H1 (cell line): ENCODE results near the gene PDE1C. TPM values are rescaled to one million over a fixed set of nuclear protein-coding genes. Genes with fewer than 3 reads are reported as not detected.

ENCODE experiments used
- CTCF ChIA-PET: fragments of 300-600 bp; sonication (Branson Sonifier 250); formaldehyde crosslinking; loops from one replicate; lab custom pipeline; 2021; ENCODE audit not compliant: partially characterized antibody; lab: Charles Lee
- POLR2A ChIA-PET: fragments of 300-600 bp; sonication (Branson Sonifier 250); formaldehyde crosslinking; loops from one replicate; lab custom pipeline; 2021; ENCODE audit warnings: inconsistent platforms; ENCODE audit not compliant: partially characterized antibody; lab: Charles Lee
- DNase-seq, 2 experiments: peaks; one replicate each; pipeline versions ENCODE4 v3.0.0 to v3.0.0-alpha.2; 2010 to 2022; ENCODE audit warnings: low spot score in 2 of 2, low read depth in 1 of 2, mixed read lengths in 1 of 2
- FAIRE-seq: peaks from 2 replicates; lab custom pipeline; 2011; peaks lifted over from hg19 to GRCh38; lab: Jason Lieb, UNC
- H2AFZ ChIP-seq: 2 replicates; pipeline ENCODE4 v1.8.1; 2012; ENCODE audit warnings: low read length, inconsistent platforms
- H2AK5ac ChIP-seq: 2 replicates; pipeline ENCODE4 v1.6.1; 2013; ENCODE audit warnings: low read depth, low read length
- H2BK120ac ChIP-seq: replicated peaks from 2 replicates; pipeline ENCODE3; 2013; ENCODE audit warnings: low read depth, low read length, inconsistent platforms
- H2BK12ac ChIP-seq: 2 replicates; pipeline ENCODE4 v1.6.1; 2013; ENCODE audit warnings: low read depth, low read length
- H2BK15ac ChIP-seq: 2 replicates; pipeline ENCODE4 v1.6.1; 2013; ENCODE audit warnings: low read length
- H2BK20ac ChIP-seq: 2 replicates; pipeline ENCODE4 v1.6.1; 2013; ENCODE audit warnings: low read length
- H2BK5ac ChIP-seq: 2 replicates; pipeline ENCODE4 v1.6.1; 2013; ENCODE audit warnings: low read depth, low read length
- H3K14ac ChIP-seq: 2 replicates; pipeline ENCODE4 v1.6.1; 2013; ENCODE audit warnings: inconsistent platforms; ENCODE audit not compliant: insufficient read length
- H3K18ac ChIP-seq: 2 replicates; pipeline ENCODE4 v1.6.1; 2013; ENCODE audit warnings: low read length; ENCODE audit errors: extremely low read depth
- H3K23ac ChIP-seq: 2 replicates; pipeline ENCODE4 v1.6.1; 2013; ENCODE audit warnings: inconsistent platforms; ENCODE audit not compliant: insufficient read length
- H3K23me2 ChIP-seq: 2 replicates; pipeline ENCODE4 v1.6.1; 2013; ENCODE audit warnings: low read depth, low read length
- H3K27ac ChIP-seq: 2 replicates; pipeline ENCODE4 v1.6.1; 2011; ENCODE audit warnings: low read depth, low read length, inconsistent platforms
- H3K27me3 ChIP-seq, 4 experiments: replicated peaks in 1 of 4; 1 replicate in 1 of 4; 2 replicates in 3 of 4; pipeline versions ENCODE4 v1.6.1 to v1.8.1; 2011 to 2013; ENCODE audit warnings: low read length in 3 of 4, mild to moderate bottlenecking in 3 of 4, inconsistent platforms in 2 of 4, mixed read lengths in 2 of 4, moderate library complexity in 1 of 4; ENCODE audit not compliant: control insufficient read depth in 3 of 4, insufficient read depth in 3 of 4; ENCODE audit errors: extremely low read depth in 1 of 4
- H3K36me3 ChIP-seq, 4 experiments: 2 replicates each; pipeline versions ENCODE4 v1.6.1 to v1.8.1; 2011 to 2013; ENCODE audit warnings: mild to moderate bottlenecking in 4 of 4, low read length in 3 of 4, moderate library complexity in 2 of 4, control low read depth in 1 of 4, inconsistent platforms in 1 of 4; ENCODE audit not compliant: insufficient read depth in 4 of 4, control insufficient read depth in 2 of 4
- H3K4ac ChIP-seq: replicated peaks from 2 replicates; pipeline ENCODE3; 2013; ENCODE audit warnings: low read length, low read depth, mixed read lengths, inconsistent platforms; ENCODE audit not compliant: insufficient read length
- H3K4me1 ChIP-seq, 4 experiments: replicated peaks in 1 of 4; 1 replicate in 1 of 4; 2 replicates in 3 of 4; pipeline versions ENCODE4 v1.6.1 to v1.8.1; 2011 to 2013; ENCODE audit warnings: low read length in 3 of 4, inconsistent platforms in 2 of 4, mixed read lengths in 1 of 4; ENCODE audit not compliant: insufficient read depth in 4 of 4, control insufficient read depth in 3 of 4
- H3K4me2 ChIP-seq, 2 experiments: 2 replicates each; pipeline versions ENCODE4 v1.6.1 to v1.8.1; 2011 to 2013; ENCODE audit warnings: low read depth in 2 of 2, low read length in 2 of 2, control low read depth in 1 of 2, inconsistent platforms in 1 of 2, mild to moderate bottlenecking in 1 of 2; ENCODE audit not compliant: insufficient read depth in 1 of 2
- H3K4me3 ChIP-seq, 4 experiments: fragments of 200-600, 300-600 bp in 1 of 4; sonication (generic), shearing (Covaris generic), sonication (Bioruptor Twin) in 1 of 4; 2 replicates each; pipeline versions ENCODE4 v1.5.1 to v1.8.1; 2011 to 2016; ENCODE audit warnings: low read length in 4 of 4, low read depth in 3 of 4, control low read depth in 2 of 4, inconsistent platforms in 2 of 4, mild to moderate bottlenecking in 2 of 4, mixed read lengths in 1 of 4, moderate library complexity in 1 of 4; ENCODE audit not compliant: insufficient read depth in 2 of 4; ENCODE audit errors: extremely low read depth in 1 of 4
- H3K56ac ChIP-seq: replicated peaks from 2 replicates; pipeline ENCODE3; 2013; ENCODE audit warnings: low read depth, mild to moderate bottlenecking, mixed read lengths, low read length, inconsistent platforms; ENCODE audit not compliant: insufficient read length
- H3K79me1 ChIP-seq: 2 replicates; pipeline ENCODE4 v1.6.1; 2013; ENCODE audit warnings: low read depth, low read length, control low read depth
- H3K79me2 ChIP-seq, 2 experiments: 2 replicates each; pipeline versions ENCODE4 v1.6.1 to v1.8.1; 2012 to 2013; ENCODE audit warnings: low read length in 2 of 2, mild to moderate bottlenecking in 2 of 2, inconsistent platforms in 1 of 2; ENCODE audit not compliant: insufficient read depth in 2 of 2, control insufficient read depth in 1 of 2
- H3K9ac ChIP-seq, 4 experiments: replicated peaks in 1 of 4; 1 replicate in 1 of 4; 2 replicates in 3 of 4; pipeline versions ENCODE4 v1.6.1 to v1.8.1; 2011 to 2013; ENCODE audit warnings: low read depth in 3 of 4, low read length in 3 of 4, control low read depth in 2 of 4, mild to moderate bottlenecking in 2 of 4, moderate library complexity in 2 of 4, inconsistent platforms in 1 of 4; ENCODE audit errors: extremely low read depth in 1 of 4
- H3K9me3 ChIP-seq, 2 experiments: 2 replicates each; pipeline versions ENCODE4 v1.6.1 to v1.8.1; 2012 to 2013; ENCODE audit warnings: mild to moderate bottlenecking in 2 of 2, moderate library complexity in 2 of 2, control low read depth in 1 of 2, inconsistent platforms in 1 of 2, low read depth in 1 of 2, low read length in 1 of 2, mixed read lengths in 1 of 2; ENCODE audit not compliant: insufficient read depth in 2 of 2
- H4K20me1 ChIP-seq, 2 experiments: replicated peaks in 1 of 2; 2 replicates each; pipeline versions ENCODE3 to v1.8.1; 2011 to 2013; ENCODE audit warnings: inconsistent platforms in 2 of 2, low read length in 2 of 2, mild to moderate bottlenecking in 1 of 2; ENCODE audit not compliant: insufficient read depth in 2 of 2, control insufficient read depth in 1 of 2
- H4K5ac ChIP-seq: 2 replicates; pipeline ENCODE4 v1.6.1; 2013; ENCODE audit warnings: low read length, low read depth, mixed read lengths, inconsistent platforms; ENCODE audit not compliant: insufficient read length
- H4K8ac ChIP-seq: 2 replicates; pipeline ENCODE4 v1.8.0; 2013; ENCODE audit warnings: mild to moderate bottlenecking, moderate library complexity, low read length, inconsistent platforms; ENCODE audit not compliant: insufficient read depth; ENCODE audit errors: extremely low read depth
- H4K91ac ChIP-seq: replicated peaks from 2 replicates; pipeline ENCODE3; 2013; ENCODE audit warnings: low read length, mixed read lengths, inconsistent platforms; ENCODE audit not compliant: insufficient read length
- BCL11A ChIP-seq, 2 experiments: IDR thresholded peaks; one replicate each; pipeline ENCODE4 v1.6.1; 2011; ENCODE audit warnings: low read depth in 2 of 2, low read length in 2 of 2, mild to moderate bottlenecking in 2 of 2
- CEBPB ChIP-seq: IDR thresholded peaks from 2 replicates; pipeline ENCODE4 v1.6.1; 2012; ENCODE audit warnings: low read depth, low read length
- CHD1 ChIP-seq: IDR thresholded peaks from 2 replicates; pipeline ENCODE4 v1.6.1; 2012; ENCODE audit warnings: low read depth, low read length, improper control_type of control experiment
- CHD2 ChIP-seq: IDR thresholded peaks from 2 replicates; pipeline ENCODE4 v1.6.1; 2012; ENCODE audit warnings: low read length, improper control_type of control experiment
- FOSL1 ChIP-seq: IDR thresholded peaks from 2 replicates; pipeline ENCODE4 v1.6.1; 2011; ENCODE audit warnings: mild to moderate bottlenecking, low read depth, low read length, moderate library complexity; ENCODE audit not compliant: insufficient read depth
- JUN ChIP-seq: IDR thresholded peaks from 2 replicates; pipeline ENCODE4 v1.6.1; 2011; ENCODE audit warnings: low read depth, mild to moderate bottlenecking, improper control_type of control experiment, low read length
- NRF1 ChIP-seq: IDR thresholded peaks from 2 replicates; pipeline ENCODE4 v1.6.1; 2011; ENCODE audit warnings: mild to moderate bottlenecking, low read depth, low read length, improper control_type of control experiment
- POLR2AphosphoS5 ChIP-seq: IDR thresholded peaks from 2 replicates; pipeline ENCODE4 v1.6.1; 2011; ENCODE audit warnings: low read depth, low read length
- POU5F1 ChIP-seq: IDR thresholded peaks from 2 replicates; pipeline ENCODE4 v1.6.1; 2011; ENCODE audit warnings: low read depth, mild to moderate bottlenecking, low read length, moderate library complexity
- SIRT6 ChIP-seq: IDR thresholded peaks from one replicate; pipeline ENCODE4 v1.7.1; 2012; ENCODE audit warnings: low read length, inconsistent platforms
- SP1 ChIP-seq: IDR thresholded peaks from 2 replicates; pipeline ENCODE4 v1.6.1; 2011; ENCODE audit warnings: low read depth, low read length
- SP4 ChIP-seq: IDR thresholded peaks from 2 replicates; pipeline ENCODE4 v1.6.1; 2012; ENCODE audit warnings: low read length, inconsistent platforms
- SRF ChIP-seq: IDR thresholded peaks from 2 replicates; pipeline ENCODE4 v1.6.1; 2011; ENCODE audit warnings: mild to moderate bottlenecking, low read depth, low read length, moderate library complexity
- TAF7 ChIP-seq: optimal IDR thresholded peaks from 2 replicates; pipeline ENCODE3; 2011; ENCODE audit warnings: low read depth, mild to moderate bottlenecking, inconsistent platforms, low read length, moderate library complexity, borderline replicate concordance
- polyA plus RNA-seq, 7 experiments: library from polyadenylated mRNA; depleted of rRNA in 3 of 7; stranded (reverse) in 5 of 7; unstranded in 2 of 7; fragments of >200 nt in 5 of 7; fragments of 200-250 nt in 2 of 7; gene quantifications; 1 replicate in 5 of 7; 2 replicates in 1 of 7; 4 replicates in 1 of 7; pipeline versions ENCODE4 v1.2.1 to v1.2.3, GENCODE V29; 2011 to 2013; ENCODE audit warnings: missing spikeins in 2 of 7, mixed read lengths in 2 of 7
- total RNA-seq: library from RNA; stranded (reverse); fragmentation: NEBNext Ultra II Directional; extraction: Animal tissue kit (Norgen Biotek cat#: 25700); gene quantifications from 2 replicates; pipeline ENCODE4 v1.2.1, GENCODE V29; 2021
- TF ChIP-seq, protein P1 (sequence below): IDR thresholded peaks from 2 replicates; pipeline ENCODE4 v1.6.1; 2011; ENCODE audit warnings: low read length, improper control_type of control experiment
- TF ChIP-seq, protein P2 (sequence below): IDR thresholded peaks from 2 replicates; pipeline ENCODE4 v1.6.1; 2012; ENCODE audit warnings: inconsistent platforms

PDE1C gene
- total and polyA plus RNA-seq, 2 of the 8 experiments (the other 6 are each of a cell fraction or from before 2014, with no cell fraction given): 0.11 to 1.1 TPM

DNA sequence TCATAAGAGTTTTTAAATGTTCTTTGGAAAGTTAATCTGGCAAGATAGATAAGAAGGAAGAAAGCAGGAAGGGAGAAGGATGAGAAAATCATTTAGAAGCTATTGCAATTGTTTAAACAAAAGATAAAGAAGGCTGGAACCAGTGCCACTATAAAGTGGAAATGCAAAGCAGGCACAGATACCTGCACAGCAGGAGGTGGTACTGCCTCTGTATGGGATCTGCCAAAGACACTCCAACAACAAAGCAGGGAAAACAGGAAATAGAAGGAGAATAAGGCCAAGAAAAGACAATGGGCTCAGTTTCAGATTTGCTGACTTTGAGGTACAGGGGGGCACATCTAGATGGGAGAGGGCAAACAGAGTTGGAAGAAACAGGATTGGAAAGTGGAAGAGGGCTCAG lies 244.6 kb downstream of the PDE1C start:
- H3K4me3 ChIP-seq: no peak overlapping the region
- no peaks in the 10 kb centered on the region for H3K79me1 ChIP-seq
- H2BK20ac ChIP-seq: no peak overlapping the region; the same call in 1 of the 2 replicates
- H3K9me3 ChIP-seq: no peaks in the 10 kb centered on the region
- no peak overlapping the region for H2BK12ac ChIP-seq
- no peak overlapping the region for H2AFZ ChIP-seq
- no peaks in the 10 kb centered on the region for H3K27me3 ChIP-seq
- no peaks in the 10 kb centered on the region for H3K79me2 ChIP-seq
- H3K56ac ChIP-seq: no peak overlapping the region
- CTCF ChIA-PET: interaction anchor here (0.6 to 4.8 kb wide), 8 partner anchors 9 to 377 kb away, joined by 3 to 34 read pairs (median 4); no protein-coding TSS in a partner anchor
- no peak overlapping the region; the same call in 1 of the 2 replicates for H2BK15ac ChIP-seq
- DNase-seq: no peak
- no peak overlapping the region for H3K14ac ChIP-seq
- no peak overlapping the region for H3K23ac ChIP-seq
- FAIRE-seq: no peak
- no peak overlapping the region for H2BK120ac ChIP-seq
- no peak overlapping the region for H4K8ac ChIP-seq
- TF ChIP-seq, protein P1, sequence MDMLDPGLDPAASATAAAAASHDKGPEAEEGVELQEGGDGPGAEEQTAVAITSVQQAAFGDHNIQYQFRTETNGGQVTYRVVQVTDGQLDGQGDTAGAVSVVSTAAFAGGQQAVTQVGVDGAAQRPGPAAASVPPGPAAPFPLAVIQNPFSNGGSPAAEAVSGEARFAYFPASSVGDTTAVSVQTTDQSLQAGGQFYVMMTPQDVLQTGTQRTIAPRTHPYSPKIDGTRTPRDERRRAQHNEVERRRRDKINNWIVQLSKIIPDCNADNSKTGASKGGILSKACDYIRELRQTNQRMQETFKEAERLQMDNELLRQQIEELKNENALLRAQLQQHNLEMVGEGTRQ: no peak
- TF ChIP-seq SIRT6: no peak
- no peak for TF ChIP-seq POU5F1
- no peak for TF ChIP-seq CEBPB
- TF ChIP-seq CHD1: no peak
- TF ChIP-seq FOSL1: no peak
- TF ChIP-seq, protein P2, sequence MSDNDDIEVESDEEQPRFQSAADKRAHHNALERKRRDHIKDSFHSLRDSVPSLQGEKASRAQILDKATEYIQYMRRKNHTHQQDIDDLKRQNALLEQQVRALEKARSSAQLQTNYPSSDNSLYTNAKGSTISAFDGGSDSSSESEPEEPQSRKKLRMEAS: no peak
- no peak for TF ChIP-seq CHD2
- TF ChIP-seq BCL11A (IDR thresholded peaks at IDR 0.05; ENCODE audit: low read depth in 2 of 2, low read length in 2 of 2): no peak
- TF ChIP-seq JUN: no peak
- no peak for TF ChIP-seq SRF
- TF ChIP-seq NRF1: no peak
- TF ChIP-seq SP4: no peak
- no peak for TF ChIP-seq SP1
- no peak for TF ChIP-seq TAF7
- TF ChIP-seq POLR2AphosphoS5: no peak
- no peak overlapping the region for H3K9ac ChIP-seq
- no peaks in the 10 kb centered on the region for H3K36me3 ChIP-seq
- no peaks in the 10 kb centered on the region; the same call in 1 of the 2 replicates for H3K23me2 ChIP-seq
- H3K4me2 ChIP-seq: no peak overlapping the region
- POLR2A ChIA-PET: no interaction called here
- no peak overlapping the region for H3K27ac ChIP-seq
- H2AK5ac ChIP-seq: no peak overlapping the region
- H4K20me1 ChIP-seq: no peaks in the 10 kb centered on the region
- H3K4ac ChIP-seq: no peak overlapping the region
- no peak overlapping the region for H4K91ac ChIP-seq
- peaks cover 0 to 5% (median 0%) of the 10 kb centered on the region in 4 experiments; a peak in 2 of 7 replicates for H3K4me1 ChIP-seq
- H2BK5ac ChIP-seq: no peak overlapping the region
- H3K18ac ChIP-seq: no peak overlapping the region
- H4K5ac ChIP-seq: no peak overlapping the region
